Measurements from ENCODE around the gene OR6N1.

- TF ChIP-seq TAF1 (IDR thresholded peaks at IDR 0.05; ENCODE audit: low read depth): no peak
- no peak for TF ChIP-seq RAD21 (IDR thresholded peaks at IDR 0.05; ENCODE audit: low read depth)
- TF ChIP-seq CEBPB (IDR thresholded peaks at IDR 0.05): no peak
- TF ChIP-seq EP300 (IDR thresholded peaks at IDR 0.05; ENCODE audit: borderline replicate concordance): no peak
- no peak for TF ChIP-seq CREB1 (IDR thresholded peaks at IDR 0.05; ENCODE audit: low read depth)
- no peak for TF ChIP-seq FOXM1 (IDR thresholded peaks at IDR 0.05; ENCODE audit: borderline replicate concordance, low read depth)
- no peak for TF ChIP-seq NFIC (IDR thresholded peaks at IDR 0.05)
- TF ChIP-seq YY1 (IDR thresholded peaks at IDR 0.05; ENCODE audit: low read depth): no peak
- TF ChIP-seq REST (IDR thresholded peaks at IDR 0.05; ENCODE audit: low read depth): no peak
Measured at GRCh38 chr1:158735848-158736247, 36.1 kb downstream of the OR6N1 start.
